Panc1 (cell line): Measurements from ENCODE around the gene REPIN1.

Experiments used
- CTCF ChIP-seq: fragments of 450-650 bp; IDR thresholded peaks from 2 replicates; pipeline ENCODE4 v1.5.1; 2017; ENCODE audit warnings: mild to moderate bottlenecking
- POLR2AphosphoS5 ChIP-seq: IDR thresholded peaks from 2 replicates; pipeline ENCODE4 v1.6.1; 2012; ENCODE audit warnings: mild to moderate bottlenecking, low read depth, low read length, moderate library complexity
- TCF7L2 ChIP-seq: IDR thresholded peaks from 2 replicates; pipeline ENCODE4 v1.6.1; 2011; ENCODE audit warnings: mild to moderate bottlenecking, low read depth, low read length, inconsistent platforms

GRCh38 chr7:150403376-150404171 is 35.0 kb downstream of the REPIN1 start:
- TF ChIP-seq CTCF, result no peak
- TF ChIP-seq TCF7L2, result no peak
- no peak for TF ChIP-seq POLR2AphosphoS5
